Panc1 (cell line): Measurements from ENCODE around the gene DRD4. TPM values are rescaled to one million over a fixed set of nuclear protein-coding genes. Genes with fewer than 3 reads are reported as not detected.

Experiments used
- ATAC-seq: fragments of 200-7000 bp; cut with Tn5 transposase; 2 replicates; pipeline ENCODE4 v1.9.1; 2020; ENCODE audit warnings: mild to moderate bottlenecking, moderate library complexity
- BruUV-seq: library from RNA; stranded (reverse); fragments of 400-500 nt; replicated peaks from 2 replicates; lab custom pipeline; 2021; lab: Mats Ljungman, UMichigan
- CTCF ChIA-PET: fragments of 300-600 bp; sonication (Branson Sonifier 250); formaldehyde crosslinking; loops from one replicate; lab custom pipeline; 2022; ENCODE audit warnings: antibody characterized with exemption; lab: Charles Lee
- POLR2A ChIA-PET: fragments of 300-600 bp; sonication (Branson Sonifier 250); formaldehyde crosslinking; loops from one replicate; lab custom pipeline; 2022; ENCODE audit warnings: antibody characterized with exemption; lab: Charles Lee
- DNase-seq: peaks from one replicate; pipeline ENCODE4 v3.0.0-alpha.2; 2010; ENCODE audit warnings: low read depth, low spot score
- H3K27ac ChIP-seq: 2 replicates; pipeline ENCODE4 v1.5.1; 2011; ENCODE audit warnings: mild to moderate bottlenecking, low read length, inconsistent platforms
- H3K27me3 ChIP-seq: fragments of 200-500 bp; sonication (Bioruptor generic); 2 replicates; pipeline ENCODE4 v1.6.0; 2014; ENCODE audit warnings: low read length, inconsistent platforms; ENCODE audit not compliant: control insufficient read depth, insufficient read depth
- H3K36me3 ChIP-seq: fragments of 200-500 bp; sonication (Bioruptor generic); 2 replicates; pipeline ENCODE4 v1.5.1; 2014; ENCODE audit warnings: inconsistent platforms, mild to moderate bottlenecking, low read length, moderate library complexity; ENCODE audit not compliant: control insufficient read depth, insufficient read depth
- H3K4me1 ChIP-seq: 2 replicates; pipeline ENCODE4 v1.5.1; 2011; ENCODE audit warnings: inconsistent platforms, mild to moderate bottlenecking, low read length, moderate library complexity; ENCODE audit not compliant: control insufficient read depth, insufficient read depth
- H3K4me3 ChIP-seq, 2 experiments: 2 replicates each; pipeline ENCODE4 v1.5.1; 2011 to 2012; ENCODE audit warnings: low read depth in 2 of 2, low read length in 2 of 2, mild to moderate bottlenecking in 2 of 2, inconsistent platforms in 1 of 2, moderate library complexity in 1 of 2
- H3K9me3 ChIP-seq: fragments of 200-500 bp; sonication (Bioruptor generic); 2 replicates; pipeline ENCODE4 v1.5.1; 2014; ENCODE audit warnings: low read depth, mild to moderate bottlenecking, inconsistent platforms, low read length, moderate library complexity; ENCODE audit not compliant: control insufficient read depth, insufficient read depth
- CTCF ChIP-seq: fragments of 450-650 bp; IDR thresholded peaks from 2 replicates; pipeline ENCODE4 v1.5.1; 2017; ENCODE audit warnings: mild to moderate bottlenecking
- POLR2AphosphoS5 ChIP-seq: IDR thresholded peaks from 2 replicates; pipeline ENCODE4 v1.6.1; 2012; ENCODE audit warnings: mild to moderate bottlenecking, low read depth, low read length, moderate library complexity
- REST ChIP-seq, 2 experiments: IDR thresholded peaks; 2 replicates each; pipeline ENCODE4 v1.6.1; 2011 to 2012; ENCODE audit warnings: low read depth in 2 of 2, control low read depth in 1 of 2, low read length in 1 of 2, mild to moderate bottlenecking in 1 of 2, moderate library complexity in 1 of 2; ENCODE audit not compliant: insufficient read depth in 1 of 2
- SIN3A ChIP-seq: IDR thresholded peaks from 2 replicates; pipeline ENCODE4 v1.6.1; 2012; ENCODE audit warnings: low read depth, mild to moderate bottlenecking, low read length, moderate library complexity, borderline replicate concordance; ENCODE audit not compliant: insufficient read depth
- TCF7L2 ChIP-seq: IDR thresholded peaks from 2 replicates; pipeline ENCODE4 v1.6.1; 2011; ENCODE audit warnings: mild to moderate bottlenecking, low read depth, low read length, inconsistent platforms
- in situ Hi-C: cut with HindIII; loops from 2 replicates; pipeline ENCODE4 v1.10.0; 2016; ENCODE audit warnings: low sequenced_read_pairs, low pct_unique_long_range_greater_than_20kb
- intact Hi-C: fragments of 100-400 bp; cut with micrococcal nuclease; formaldehyde crosslinking; loops from one replicate; pipeline ENCODE4 v1.10.0; 2022; ENCODE audit not compliant: unreplicated experiment
- total RNA-seq: library from RNA; stranded (reverse); gene quantifications from one replicate; pipeline ENCODE4 v1.2.1, GENCODE V29; 2021; ENCODE audit not compliant: unreplicated experiment

The DRD4 gene
- total RNA-seq, 1 experiment from 2014 or later, result 0.95 TPM

GRCh38 chr11:643366-643765 is 6.3 kb downstream of the DRD4 start:
- H3K4me3 ChIP-seq, result no peak overlapping the region
- ChIA-PET CTCF (no interaction called here), POLR2A (no interaction called here)
- BruUV-seq, result no TSS peak
- H3K4me1 ChIP-seq, result peaks cover 21% of the 10 kb centered on the region
- DNase-seq (no peak), ATAC-seq (peak; percentile 23; the same call in 1 of the 2 replicates)
- in situ Hi-C loops, result no loop called here
- no peaks in the 10 kb centered on the region for H3K36me3 ChIP-seq
- peak overlapping the region; percentile 5; the same call in 1 of the 2 replicates for H3K27ac ChIP-seq
- no peaks in the 10 kb centered on the region for H3K9me3 ChIP-seq
- intact Hi-C loops, result no loop called here
- no peak for TF ChIP-seq CTCF
- no peak for TF ChIP-seq TCF7L2
- TF ChIP-seq SIN3A, result no peak
- TF ChIP-seq POLR2AphosphoS5, result no peak
- TF ChIP-seq REST (IDR thresholded peaks at IDR 0.05; ENCODE audit: insufficient read depth in 1 of 2, low read depth in 2 of 2, low read length in 1 of 2), result no peak
- H3K27me3 ChIP-seq, result no peaks in the 10 kb centered on the region

- ChIA-PET CTCF (no interaction called here), POLR2A (no interaction called here)
- Histone ChIP-seq H3K36me3 (no peaks in the 10 kb centered on the region), H3K9me3 (no peaks in the 10 kb centered on the region), H3K4me3 (no peak overlapping the region), H3K4me1 (peaks cover 21% of the 10 kb centered on the region), H3K27ac (no peak overlapping the region), H3K27me3 (no peaks in the 10 kb centered on the region)
- ATAC-seq, result peak; percentile 16; the same call in 1 of the 2 replicates
- TF ChIP-seq TCF7L2 (no peak), POLR2AphosphoS5 (peak; percentile 36; the same call in 1 of the 2 replicates), SIN3A (no peak), REST (IDR thresholded peaks at IDR 0.05; ENCODE audit: insufficient read depth in 1 of 2, low read depth in 2 of 2, low read length in 1 of 2) (no peak), CTCF (no peak)
- BruUV-seq, result no TSS peak
- no peak for DNase-seq
- in situ Hi-C loops, result no loop called here
- intact Hi-C loops, result no loop called here
These were observed 7.0 kb downstream of the DRD4 start for GRCh38 chr11:643849-644738.
